Trophoblast cell (in vitro differentiated cells and primary cell): Measurements from ENCODE around the gene KIF16B.

ENCODE experiments used
- DNase-seq, 2 donors: peaks; one replicate each; pipeline ENCODE4 v3.0.0-alpha.2; 2016
- H2AFZ ChIP-seq: 2 replicates; pipeline ENCODE4 v1.6.1; 2013; ENCODE audit warnings: low read length, moderate library complexity, mild to moderate bottlenecking; ENCODE audit not compliant: insufficient read depth, poor library complexity
- H2AK5ac ChIP-seq: 2 replicates; pipeline ENCODE4 v1.6.1; 2013; ENCODE audit warnings: mild to moderate bottlenecking, low read length
- H2BK120ac ChIP-seq: 2 replicates; pipeline ENCODE4 v1.6.1; 2013; ENCODE audit warnings: low read length, mild to moderate bottlenecking, moderate library complexity; ENCODE audit not compliant: insufficient read depth, poor library complexity
- H2BK12ac ChIP-seq: 2 replicates; pipeline ENCODE4 v1.6.1; 2013; ENCODE audit warnings: mild to moderate bottlenecking, low read length, moderate library complexity
- H2BK5ac ChIP-seq: 2 replicates; pipeline ENCODE4 v1.6.1; 2013; ENCODE audit warnings: low read length, low read depth, moderate library complexity, mild to moderate bottlenecking; ENCODE audit not compliant: poor library complexity
- H3K14ac ChIP-seq: 2 replicates; pipeline ENCODE4 v1.6.1; 2013; ENCODE audit warnings: mild to moderate bottlenecking, low read length
- H3K18ac ChIP-seq: 2 replicates; pipeline ENCODE4 v1.6.1; 2013; ENCODE audit warnings: mild to moderate bottlenecking, low read length
- H3K23ac ChIP-seq: 2 replicates; pipeline ENCODE4 v1.6.1; 2013; ENCODE audit warnings: low read length
- H3K27ac ChIP-seq: 2 replicates; pipeline ENCODE4 v1.5.1; 2013; ENCODE audit warnings: low read depth, mild to moderate bottlenecking, inconsistent platforms, low read length, moderate library complexity
- H3K27me3 ChIP-seq: 2 replicates; pipeline ENCODE4 v1.6.1; 2013; ENCODE audit warnings: inconsistent platforms, mild to moderate bottlenecking, low read length, moderate library complexity; ENCODE audit not compliant: insufficient read depth
- H3K36me3 ChIP-seq, 2 experiments: 1 replicate in 1 of 2; 2 replicates in 1 of 2; pipeline ENCODE4 v1.6.1; 2013; ENCODE audit warnings: low read length in 2 of 2, mild to moderate bottlenecking in 2 of 2, moderate library complexity in 1 of 2; ENCODE audit not compliant: insufficient read depth in 2 of 2, control insufficient read depth in 1 of 2
- H3K4ac ChIP-seq: 2 replicates; pipeline ENCODE4 v1.6.1; 2013; ENCODE audit warnings: low read depth, mild to moderate bottlenecking, low read length, moderate library complexity
- H3K4me1 ChIP-seq, 2 experiments: 1 replicate in 1 of 2; 2 replicates in 1 of 2; pipeline ENCODE4 v1.6.1; 2013; ENCODE audit warnings: low read length in 2 of 2, mild to moderate bottlenecking in 2 of 2, moderate library complexity in 1 of 2; ENCODE audit not compliant: insufficient read depth in 2 of 2, control insufficient read depth in 1 of 2
- H3K4me2 ChIP-seq: 2 replicates; pipeline ENCODE4 v1.6.1; 2013; ENCODE audit warnings: inconsistent platforms, mild to moderate bottlenecking, low read length, moderate library complexity
- H3K4me3 ChIP-seq: 2 replicates; pipeline ENCODE4 v1.5.1; 2013; ENCODE audit warnings: mild to moderate bottlenecking, low read depth, low read length, inconsistent platforms
- H3K79me1 ChIP-seq: one replicate; pipeline ENCODE4 v1.6.1; 2013; ENCODE audit warnings: low read length
- H3K79me2 ChIP-seq: 2 replicates; pipeline ENCODE4 v1.6.1; 2013; ENCODE audit warnings: low read length, mild to moderate bottlenecking; ENCODE audit not compliant: control insufficient read depth, insufficient read depth, poor library complexity
- H3K9ac ChIP-seq: 2 replicates; pipeline ENCODE4 v1.6.1; 2013; ENCODE audit warnings: mild to moderate bottlenecking, low read length
- H3K9me3 ChIP-seq: 2 replicates; pipeline ENCODE4 v1.6.1; 2013; ENCODE audit warnings: low read depth, mild to moderate bottlenecking, control low read depth, inconsistent platforms, low read length; ENCODE audit not compliant: insufficient read depth
- H4K12ac ChIP-seq: 2 replicates; pipeline ENCODE4 v1.6.1; 2013; ENCODE audit warnings: low read depth, mild to moderate bottlenecking, low read length, moderate library complexity
- H4K8ac ChIP-seq: 2 replicates; pipeline ENCODE4 v1.6.1; 2013; ENCODE audit warnings: low read depth, mild to moderate bottlenecking, low read length, moderate library complexity
- H4K91ac ChIP-seq: one replicate; pipeline ENCODE4 v1.6.1; 2013; ENCODE audit warnings: low read depth, mild to moderate bottlenecking, low read length, moderate library complexity
- WGBS: extraction: QIAGEN DNeasy Blood & Tissue Kit; methylation state at CpG from one replicate; pipeline ENCODE4 v1.1.7; 2013; ENCODE audit warnings: missing lambda C conversion rate; ENCODE audit not compliant: insufficient read length, insufficient coverage; ENCODE audit errors: extremely low coverage; 5-methylcytosine and 5-hydroxymethylcytosine counted together

Gene KIF16B

DNA sequence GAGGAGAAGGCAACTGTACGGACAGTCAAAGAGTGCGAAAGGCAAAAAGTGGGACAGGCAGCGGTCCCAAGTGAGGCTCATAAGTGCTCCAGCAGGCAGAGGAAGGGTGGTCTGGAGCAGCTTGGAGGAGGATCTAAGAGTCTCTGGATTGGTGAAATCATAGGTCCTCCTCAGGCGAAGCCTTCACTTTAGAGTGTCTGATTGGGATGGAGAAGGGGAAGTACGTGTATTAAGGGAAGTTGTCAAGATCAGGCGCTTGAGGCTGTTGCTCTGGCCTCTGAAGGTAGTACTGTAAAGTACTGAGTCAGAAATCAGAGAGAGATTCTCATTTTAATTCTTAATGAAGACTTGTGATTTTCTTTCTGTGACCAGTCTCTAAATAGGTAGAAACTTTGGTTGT lies 185.6 kb downstream of the KIF16B start:
- Histone ChIP-seq H3K9me3 (peaks cover 2% of the 10 kb centered on the region), H2BK12ac (no peak overlapping the region), H3K36me3 (peaks cover 2 to 4% of the 10 kb centered on the region in 2 experiments), H3K14ac (no peak overlapping the region), H4K8ac (no peak overlapping the region), H3K23ac (no peak overlapping the region), H3K4me2 (no peak overlapping the region), H3K79me2 (no peaks in the 10 kb centered on the region), H3K4me1 (no peaks in the 10 kb centered on the region), H2AFZ (no peak overlapping the region), H2BK5ac (no peak overlapping the region), H2AK5ac (no peak overlapping the region), H3K27ac (no peak overlapping the region), H3K18ac (no peak overlapping the region), H2BK120ac (no peak overlapping the region), H4K12ac (no peak overlapping the region), H3K27me3 (no peaks in the 10 kb centered on the region), H3K9ac (no peak overlapping the region), H3K79me1 (no peaks in the 10 kb centered on the region), H3K4ac (no peak overlapping the region), H4K91ac (no peak overlapping the region), H3K4me3 (no peak overlapping the region)
- no CpG with 5 or more reads among the region's 6 CpGs for WGBS
- DNase-seq: no peak

DNA sequence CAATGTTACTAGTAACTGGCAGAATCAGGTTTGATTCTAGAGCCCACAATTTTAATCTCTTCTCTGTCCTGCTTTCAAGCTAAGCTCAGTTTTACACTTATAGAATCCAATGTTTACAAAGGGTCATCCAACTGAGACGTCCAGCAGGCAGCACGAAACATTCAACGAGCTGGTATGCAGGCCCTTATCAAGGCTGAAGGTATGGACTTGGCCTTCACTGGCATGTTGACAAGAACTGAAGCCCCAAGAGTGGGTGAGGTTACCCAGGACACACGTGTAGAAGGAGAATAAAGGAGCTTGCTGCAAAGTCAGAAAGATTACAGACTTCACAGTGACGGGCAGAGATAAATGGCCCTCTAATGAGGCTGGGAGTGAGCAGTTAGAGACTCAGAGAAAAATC lies 187.4 kb downstream of the KIF16B start:
- Histone ChIP-seq H3K4ac (no peak overlapping the region), H2BK12ac (no peak overlapping the region), H2AK5ac (no peak overlapping the region), H3K4me3 (no peak overlapping the region), H3K9ac (no peak overlapping the region), H3K36me3 (peaks cover 2 to 4% of the 10 kb centered on the region in 2 experiments), H3K79me1 (no peaks in the 10 kb centered on the region), H3K4me2 (no peak overlapping the region), H3K9me3 (no peaks in the 10 kb centered on the region), H3K18ac (no peak overlapping the region), H3K14ac (no peak overlapping the region), H4K8ac (no peak overlapping the region), H2BK120ac (no peak overlapping the region), H3K27ac (no peak overlapping the region), H2AFZ (no peak overlapping the region), H4K12ac (no peak overlapping the region), H3K27me3 (no peaks in the 10 kb centered on the region), H4K91ac (no peak overlapping the region), H2BK5ac (no peak overlapping the region), H3K23ac (no peak overlapping the region), H3K4me1 (no peaks in the 10 kb centered on the region), H3K79me2 (no peaks in the 10 kb centered on the region)
- DNase-seq: peak in 1 of 2 donors; percentile 30
- no CpG with 5 or more reads among the region's 5 CpGs for WGBS

DNA sequence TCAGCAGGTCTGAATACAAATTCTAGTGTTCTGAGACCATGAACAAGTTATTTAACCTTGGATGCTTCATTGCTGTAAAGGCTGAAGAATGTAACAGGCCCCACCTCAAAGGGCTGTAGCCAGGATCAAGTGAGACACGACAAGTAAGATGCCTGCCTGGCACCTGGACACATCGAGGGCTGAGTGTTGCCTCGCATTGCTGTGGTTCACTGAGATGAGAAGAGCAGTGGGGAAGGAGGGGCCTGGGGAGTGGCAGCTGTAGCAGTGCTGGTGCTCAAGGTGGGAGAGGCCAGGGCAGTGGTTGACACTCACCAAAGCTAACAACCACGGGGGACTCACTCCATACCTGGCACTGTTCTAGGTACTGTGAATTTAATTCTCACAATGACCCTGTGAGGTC lies 187.8 kb downstream of the KIF16B start:
- WGBS: no CpG with 5 or more reads among the region's 4 CpGs
- H3K4me2 ChIP-seq: no peak overlapping the region
- no peak overlapping the region for H3K4me3 ChIP-seq
- H2BK5ac ChIP-seq: no peak overlapping the region
- peaks cover 2 to 4% of the 10 kb centered on the region in 2 experiments for H3K36me3 ChIP-seq
- no peak overlapping the region for H2AFZ ChIP-seq
- H3K9me3 ChIP-seq: no peaks in the 10 kb centered on the region
- no peak for DNase-seq
- no peak overlapping the region for H4K12ac ChIP-seq
- no peak overlapping the region for H2BK12ac ChIP-seq
- H3K27ac ChIP-seq: no peak overlapping the region
- no peak overlapping the region for H3K14ac ChIP-seq
- no peak overlapping the region for H2AK5ac ChIP-seq
- H3K4me1 ChIP-seq: no peaks in the 10 kb centered on the region
- H3K79me2 ChIP-seq: no peaks in the 10 kb centered on the region
- H3K23ac ChIP-seq: no peak overlapping the region
- no peaks in the 10 kb centered on the region for H3K79me1 ChIP-seq
- H4K91ac ChIP-seq: no peak overlapping the region
- H3K4ac ChIP-seq: no peak overlapping the region
- H3K9ac ChIP-seq: no peak overlapping the region
- H4K8ac ChIP-seq: no peak overlapping the region
- H3K18ac ChIP-seq: no peak overlapping the region
- no peaks in the 10 kb centered on the region for H3K27me3 ChIP-seq
- no peak overlapping the region for H2BK120ac ChIP-seq

DNA sequence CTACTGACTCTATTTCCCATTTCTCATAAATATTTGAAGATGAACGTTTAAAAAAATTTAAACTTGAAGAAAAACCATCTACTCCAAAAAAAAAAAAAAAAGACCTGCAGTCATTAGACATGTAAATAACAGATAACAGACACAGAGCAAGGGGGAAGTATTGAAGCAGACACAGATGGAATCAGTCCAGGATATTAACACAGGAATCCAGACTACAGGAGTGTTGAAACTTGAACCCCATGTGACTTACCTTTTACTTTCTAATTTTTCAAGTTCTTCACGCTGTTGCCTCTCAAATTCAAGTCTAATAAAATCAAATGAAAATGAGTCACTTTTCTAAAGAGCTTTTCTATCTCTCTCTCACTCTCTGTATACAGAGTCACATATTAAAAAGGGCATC lies 191.8 kb downstream of the KIF16B start:
- Histone ChIP-seq H3K4me1 (no peaks in the 10 kb centered on the region), H3K23ac (no peak overlapping the region), H4K8ac (no peak overlapping the region), H3K4me2 (no peak overlapping the region), H2BK120ac (no peak overlapping the region), H3K36me3 (peaks cover 10 to 13% of the 10 kb centered on the region in 2 experiments), H3K4ac (no peak overlapping the region), H2AK5ac (no peak overlapping the region), H4K91ac (no peak overlapping the region), H3K14ac (no peak overlapping the region), H3K79me1 (no peaks in the 10 kb centered on the region), H3K27me3 (no peaks in the 10 kb centered on the region), H3K79me2 (no peaks in the 10 kb centered on the region), H3K4me3 (no peak overlapping the region), H3K27ac (no peak overlapping the region), H2BK5ac (no peak overlapping the region), H3K18ac (no peak overlapping the region), H2AFZ (no peak overlapping the region), H3K9me3 (no peaks in the 10 kb centered on the region), H4K12ac (no peak overlapping the region), H3K9ac (no peak overlapping the region), H2BK12ac (no peak overlapping the region)
- no peak for DNase-seq
- no CpG with 5 or more reads among the region's 2 CpGs for WGBS
